ENCODE results near the gene ALDH7A1.
"Not testable (repeated sequence)": the region's sequence is repeated elsewhere in the genome, so short reads cannot be mapped to it uniquely, and the experiment has no call there.

ALDH7A1 gene

DNA sequence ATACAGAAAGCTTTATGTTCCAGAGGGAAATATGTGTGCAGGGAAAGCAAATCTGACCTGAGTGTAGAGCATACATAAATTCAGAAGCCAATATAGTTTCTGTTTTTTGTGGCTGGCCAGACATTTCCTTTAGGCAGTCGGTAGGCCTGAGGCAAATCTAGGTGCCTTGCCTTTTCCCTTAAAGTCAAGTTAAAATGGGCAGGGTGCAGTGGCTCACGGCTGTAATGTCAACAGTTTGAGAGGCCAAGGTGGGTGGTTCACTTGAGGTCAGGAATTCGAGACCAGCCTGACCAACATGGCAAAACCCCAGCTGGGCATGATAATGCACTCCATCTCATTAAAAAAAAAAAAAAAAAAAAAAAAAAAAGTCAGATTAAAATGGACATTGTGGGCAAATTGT lies 36.9 kb upstream of the ALDH7A1 start:
- TF ChIP-seq POLR2A (IDR thresholded peaks at IDR 0.05; ENCODE audit: extremely low read depth, insufficient read length) (no peak), MYC (IDR thresholded peaks at IDR 0.05; ENCODE audit: low read depth, low read length) (no peak)
- TF ChIP-seq, protein P1, sequence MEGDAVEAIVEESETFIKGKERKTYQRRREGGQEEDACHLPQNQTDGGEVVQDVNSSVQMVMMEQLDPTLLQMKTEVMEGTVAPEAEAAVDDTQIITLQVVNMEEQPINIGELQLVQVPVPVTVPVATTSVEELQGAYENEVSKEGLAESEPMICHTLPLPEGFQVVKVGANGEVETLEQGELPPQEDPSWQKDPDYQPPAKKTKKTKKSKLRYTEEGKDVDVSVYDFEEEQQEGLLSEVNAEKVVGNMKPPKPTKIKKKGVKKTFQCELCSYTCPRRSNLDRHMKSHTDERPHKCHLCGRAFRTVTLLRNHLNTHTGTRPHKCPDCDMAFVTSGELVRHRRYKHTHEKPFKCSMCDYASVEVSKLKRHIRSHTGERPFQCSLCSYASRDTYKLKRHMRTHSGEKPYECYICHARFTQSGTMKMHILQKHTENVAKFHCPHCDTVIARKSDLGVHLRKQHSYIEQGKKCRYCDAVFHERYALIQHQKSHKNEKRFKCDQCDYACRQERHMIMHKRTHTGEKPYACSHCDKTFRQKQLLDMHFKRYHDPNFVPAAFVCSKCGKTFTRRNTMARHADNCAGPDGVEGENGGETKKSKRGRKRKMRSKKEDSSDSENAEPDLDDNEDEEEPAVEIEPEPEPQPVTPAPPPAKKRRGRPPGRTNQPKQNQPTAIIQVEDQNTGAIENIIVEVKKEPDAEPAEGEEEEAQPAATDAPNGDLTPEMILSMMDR (IDR thresholded peaks at IDR 0.05; ENCODE audit: low read depth, low read length), result no peak
- TF ChIP-seq, protein P2, sequence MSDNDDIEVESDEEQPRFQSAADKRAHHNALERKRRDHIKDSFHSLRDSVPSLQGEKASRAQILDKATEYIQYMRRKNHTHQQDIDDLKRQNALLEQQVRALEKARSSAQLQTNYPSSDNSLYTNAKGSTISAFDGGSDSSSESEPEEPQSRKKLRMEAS (IDR thresholded peaks at IDR 0.05; ENCODE audit: low read depth, low read length), result no peak
- no peak for DNase-seq (ENCODE audit: low read depth)
- H3K4me3 ChIP-seq (ENCODE audit: low read depth, low read length), result no peak overlapping the region

GRCh38 chr5:126628102-126628501 lies 33.1 kb upstream of the ALDH7A1 start:
- no peak for TF ChIP-seq MYC (IDR thresholded peaks at IDR 0.05; ENCODE audit: low read depth, low read length)
- no peak for TF ChIP-seq POLR2A (IDR thresholded peaks at IDR 0.05; ENCODE audit: extremely low read depth, insufficient read length)
- TF ChIP-seq, protein P2 (IDR thresholded peaks at IDR 0.05; ENCODE audit: low read depth, low read length), result no peak
- TF ChIP-seq, protein P1 (IDR thresholded peaks at IDR 0.05; ENCODE audit: low read depth, low read length), result no peak
- DNase-seq (ENCODE audit: low read depth), result no peak
- H3K4me3 ChIP-seq (ENCODE audit: low read depth, low read length), result no peak overlapping the region

- no peak overlapping the region for H3K4me3 ChIP-seq (ENCODE audit: low read depth, low read length)
- TF ChIP-seq, protein P2 (IDR thresholded peaks at IDR 0.05; ENCODE audit: low read depth, low read length), result no peak
- no peak for TF ChIP-seq MYC (IDR thresholded peaks at IDR 0.05; ENCODE audit: low read depth, low read length)
- no peak for TF ChIP-seq POLR2A (IDR thresholded peaks at IDR 0.05; ENCODE audit: extremely low read depth, insufficient read length)
- TF ChIP-seq, protein P1 (IDR thresholded peaks at IDR 0.05; ENCODE audit: low read depth, low read length), result no peak
- peak; percentile 79 for DNase-seq (ENCODE audit: low read depth)
Measured at GRCh38 chr5:126624534-126624933, 29.5 kb upstream of the ALDH7A1 start.

- no peak for TF ChIP-seq POLR2A (IDR thresholded peaks at IDR 0.05; ENCODE audit: extremely low read depth, insufficient read length)
- DNase-seq (ENCODE audit: low read depth), result no peak
- no peak overlapping the region for H3K4me3 ChIP-seq (ENCODE audit: low read depth, low read length)
Measured at GRCh38 chr5:126619781-126620180, 24.8 kb upstream of the ALDH7A1 start.

- not testable (repeated sequence) for DNase-seq (ENCODE audit: low read depth); H3K4me3 ChIP-seq (ENCODE audit: low read depth, low read length)
Measured at GRCh38 chr5:126617603-126618002, 22.6 kb upstream of the ALDH7A1 start.

- TF ChIP-seq POLR2A (IDR thresholded peaks at IDR 0.05; ENCODE audit: extremely low read depth, insufficient read length) (no peak), MYC (IDR thresholded peaks at IDR 0.05; ENCODE audit: low read depth, low read length) (no peak)
- TF ChIP-seq, protein P1 (IDR thresholded peaks at IDR 0.05; ENCODE audit: low read depth, low read length), result no peak
- TF ChIP-seq, protein P2 (IDR thresholded peaks at IDR 0.05; ENCODE audit: low read depth, low read length), result no peak
- no peak overlapping the region for H3K4me3 ChIP-seq (ENCODE audit: low read depth, low read length)
- no peak for DNase-seq (ENCODE audit: low read depth)
Measured at GRCh38 chr5:126615286-126615685, 20.3 kb upstream of the ALDH7A1 start.

- H3K4me3 ChIP-seq (ENCODE audit: low read depth, low read length), result no peak overlapping the region
- DNase-seq (ENCODE audit: low read depth), result peak; percentile 19
- TF ChIP-seq MYC (IDR thresholded peaks at IDR 0.05; ENCODE audit: low read depth, low read length), result no peak
- TF ChIP-seq, protein P2 (IDR thresholded peaks at IDR 0.05; ENCODE audit: low read depth, low read length), result no peak
- TF ChIP-seq POLR2A (IDR thresholded peaks at IDR 0.05; ENCODE audit: extremely low read depth, insufficient read length), result no peak
- TF ChIP-seq, protein P1 (IDR thresholded peaks at IDR 0.05; ENCODE audit: low read depth, low read length), result no peak
Measured at GRCh38 chr5:126613941-126614592, 19.0 kb upstream of the ALDH7A1 start.

All from NB4 (cell line).